LNCAP (cell line): ENCODE measurements around the gene CDH24.

Experiments used
- CTCF ChIP-seq: fragments of 450-650 bp; IDR thresholded peaks from 2 replicates; pipeline ENCODE4 v1.5.1; 2017; ENCODE audit warnings: mild to moderate bottlenecking

CDH24 gene

DNA sequence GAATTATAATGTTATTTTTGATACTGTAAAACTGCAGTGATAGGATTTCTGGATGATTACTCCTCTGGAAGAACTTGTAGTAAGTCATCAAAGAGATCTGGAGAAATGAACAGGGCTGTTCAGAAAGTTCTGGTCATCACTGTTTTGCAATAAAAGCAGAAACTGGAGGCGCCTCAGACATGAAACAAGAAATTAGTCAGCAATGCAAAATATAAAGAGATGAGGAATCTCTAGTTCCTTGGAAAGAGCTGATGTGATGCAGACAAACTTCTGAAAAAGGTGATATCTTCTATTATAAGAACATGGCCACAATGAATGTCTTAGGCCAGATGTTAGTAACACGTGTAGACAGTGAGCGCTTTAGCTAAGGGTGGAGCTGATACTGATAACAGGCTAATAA is 28.1 kb upstream of the CDH24 start:
- no peak for TF ChIP-seq CTCF

DNA sequence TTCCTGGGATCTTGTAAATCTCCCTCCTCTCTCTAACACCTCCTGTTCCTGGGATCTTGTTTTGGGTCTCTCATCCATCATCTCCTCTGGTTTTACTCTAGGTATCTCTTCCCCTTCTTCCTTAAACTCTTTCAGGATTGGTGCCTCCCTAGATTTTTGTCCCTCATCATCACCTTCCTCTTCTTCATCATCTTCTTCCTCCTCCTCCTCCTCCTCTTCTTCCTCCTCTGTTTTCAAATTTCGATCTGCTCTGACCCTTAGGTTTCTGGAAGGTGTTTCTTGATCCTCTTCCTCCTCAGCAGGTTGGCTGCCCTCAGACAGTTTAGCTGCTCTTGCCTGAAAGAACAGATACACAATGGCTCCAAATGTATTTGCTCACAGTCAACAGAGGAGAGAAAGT is 23.2 kb upstream of the CDH24 start:
- TF ChIP-seq CTCF: no peak

DNA sequence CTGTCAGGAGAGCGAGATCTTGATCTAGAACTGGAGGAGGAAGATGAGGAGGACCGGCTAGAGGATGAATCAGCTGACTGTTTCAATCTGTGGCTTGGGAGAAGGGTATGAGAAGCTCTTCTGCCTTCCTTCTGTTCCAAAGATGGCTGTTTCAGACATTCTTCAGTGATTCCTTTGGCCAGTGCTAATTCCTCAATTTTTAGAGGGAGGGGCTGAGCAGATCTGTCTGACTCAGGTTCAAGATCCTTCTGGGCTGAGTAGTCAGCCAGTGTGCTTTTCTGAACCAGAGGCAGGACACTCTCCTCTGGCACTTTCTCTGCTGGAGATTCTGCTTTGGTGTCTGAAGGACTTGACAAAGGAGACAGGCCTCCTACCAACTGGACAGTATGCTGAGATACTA is 22.4 kb upstream of the CDH24 start:
- no peak for TF ChIP-seq CTCF

DNA sequence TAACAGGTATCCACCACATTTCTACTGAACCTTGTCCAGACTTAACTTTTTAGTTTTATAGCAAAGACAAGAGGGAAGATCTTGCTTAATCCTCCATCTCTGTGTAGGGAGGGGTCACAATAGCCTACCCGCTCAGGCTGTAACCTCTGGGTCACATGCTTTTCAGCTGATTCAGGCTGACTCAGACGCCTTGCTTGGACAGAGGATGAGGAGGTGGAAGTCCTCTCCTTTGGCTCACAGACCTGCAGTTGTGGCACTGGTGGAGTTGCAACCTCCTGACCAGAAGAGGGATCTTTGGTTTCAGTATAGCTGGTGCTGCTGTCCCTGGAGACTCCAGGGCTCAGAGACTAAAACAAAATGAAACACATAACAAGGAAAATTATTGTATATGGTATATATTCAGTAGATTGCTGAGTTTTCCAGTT is 21.4 kb upstream of the CDH24 start:
- TF ChIP-seq CTCF: no peak

- TF ChIP-seq CTCF: no peak
Observed at GRCh38 chr14:23077962-23078361, 20.6 kb upstream of the CDH24 start.

- peak; percentile 77 for TF ChIP-seq CTCF
Observed at GRCh38 chr14:23076785-23077408, 19.6 kb upstream of the CDH24 start.

DNA sequence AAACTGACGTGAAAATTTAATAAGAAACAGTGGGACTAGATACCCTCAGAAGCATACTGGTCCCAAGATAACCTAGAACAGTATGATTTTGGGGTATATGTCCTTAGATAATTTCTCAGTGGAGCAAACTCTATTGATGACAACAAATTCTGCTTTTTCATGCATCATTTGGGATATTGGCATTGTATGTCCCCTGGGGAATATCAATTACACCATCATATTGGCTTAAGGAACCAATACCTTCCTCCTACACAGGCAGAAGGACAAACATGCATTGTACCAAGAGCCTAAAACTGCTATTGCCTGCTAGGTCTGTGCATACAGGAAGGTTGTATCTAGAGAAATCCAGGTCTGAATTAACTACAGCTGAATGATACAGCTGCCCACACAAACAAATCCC is 17.6 kb upstream of the CDH24 start:
- TF ChIP-seq CTCF: no peak
